ENCODE measurements around the gene EXO1.

EXO1 gene

GRCh38 chr1:241902391-241903065, 54.5 kb downstream of the EXO1 start:
- no peak for TF ChIP-seq CTCF (IDR thresholded peaks at IDR 0.05; ENCODE audit: low read depth, low read length)
- H3K4me3 ChIP-seq (ENCODE audit: low read depth, low read length): no peak overlapping the region

- H3K4me3 ChIP-seq (ENCODE audit: low read depth, low read length): no peak overlapping the region
- TF ChIP-seq CTCF (IDR thresholded peaks at IDR 0.05; ENCODE audit: low read depth, low read length): no peak
These were observed 68.2 kb downstream of the EXO1 start for GRCh38 chr1:241916196-241916595.

- TF ChIP-seq CTCF (IDR thresholded peaks at IDR 0.05; ENCODE audit: low read depth, low read length): no peak
- H3K4me3 ChIP-seq (ENCODE audit: low read depth, low read length): no peak overlapping the region
These were observed 69.5 kb downstream of the EXO1 start for GRCh38 chr1:241917487-241917886.

GRCh38 chr1:241918879-241919278, 70.9 kb downstream of the EXO1 start:
- no peak for TF ChIP-seq CTCF (IDR thresholded peaks at IDR 0.05; ENCODE audit: low read depth, low read length)

GRCh38 chr1:241924080-241924808, 76.2 kb downstream of the EXO1 start:
- no peak overlapping the region for H3K4me3 ChIP-seq (ENCODE audit: low read depth, low read length)
- no peak for TF ChIP-seq CTCF (IDR thresholded peaks at IDR 0.05; ENCODE audit: low read depth, low read length)

More at GRCh38 chr1:241918879-241919278, 70.9 kb downstream of the EXO1 start:
- H3K4me3 ChIP-seq (ENCODE audit: low read depth, low read length): no peak overlapping the region

GRCh38 chr1:241926141-241926540, 78.1 kb downstream of the EXO1 start:
- TF ChIP-seq CTCF (IDR thresholded peaks at IDR 0.05; ENCODE audit: low read depth, low read length): no peak
- H3K4me3 ChIP-seq (ENCODE audit: low read depth, low read length): no peak overlapping the region

- TF ChIP-seq CTCF (IDR thresholded peaks at IDR 0.05; ENCODE audit: low read depth, low read length): no peak
These were observed 79.3 kb downstream of the EXO1 start for GRCh38 chr1:241927321-241927720.

More at GRCh38 chr1:241927321-241927720, 79.3 kb downstream of the EXO1 start:
- H3K4me3 ChIP-seq (ENCODE audit: low read depth, low read length): no peak overlapping the region
